GM13977 (cell line): ENCODE results near the gene GPBAR1.

Source experiments
- DNase-seq: peaks from one replicate; pipeline ENCODE4 v3.0.0; 2012; ENCODE audit warnings: low spot score
- in situ Hi-C: fragments of 300-500 bp; cut with MboI; formaldehyde crosslinking; loops from one replicate; pipeline ENCODE4 v1.12.0; 2022; ENCODE audit warnings: low sequenced_read_pairs, low pct_unique_long_range_greater_than_20kb, mixed read lengths, inconsistent platforms; ENCODE audit not compliant: unreplicated experiment
- TF ChIP-seq, protein P1 (sequence below): IDR thresholded peaks from 2 replicates; pipeline ENCODE4 v1.5.1; 2012; ENCODE audit warnings: mild to moderate bottlenecking, control low read depth; ENCODE audit not compliant: insufficient read depth; ENCODE audit errors: extremely low read depth, missing control alignments

Gene GPBAR1

DNA sequence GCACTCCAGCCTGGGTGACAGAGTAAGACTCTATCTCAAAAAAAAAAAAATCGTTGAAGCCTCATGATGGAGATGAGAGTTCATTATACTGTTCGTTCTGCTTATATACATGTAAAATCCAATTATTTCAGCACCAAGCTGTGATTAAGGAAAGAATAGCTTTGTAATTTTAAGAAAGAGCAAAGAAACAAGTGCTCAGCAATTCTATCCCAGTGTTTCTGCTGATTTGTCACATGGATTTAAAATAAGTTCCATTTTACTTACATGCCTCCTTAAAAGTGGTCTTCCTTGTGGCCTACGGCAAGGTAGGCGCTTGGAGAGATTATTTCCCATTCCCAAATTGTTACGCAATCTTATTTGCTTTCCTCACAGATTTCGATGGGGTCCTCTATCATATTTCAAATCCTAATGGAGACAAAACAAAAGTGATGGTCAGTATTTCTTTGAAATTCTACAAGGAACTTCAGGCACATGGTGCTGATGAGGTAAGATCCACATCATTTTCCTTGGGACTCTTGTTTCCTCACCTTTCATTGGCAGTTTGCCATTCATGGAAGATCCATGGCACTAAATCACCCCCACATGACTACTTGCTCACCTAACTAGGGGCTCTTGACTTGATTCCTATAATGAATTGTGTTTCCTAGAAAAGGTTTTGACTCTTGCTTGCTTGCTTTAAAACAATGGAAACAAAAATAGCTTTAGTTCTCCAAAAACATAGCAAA lies 32.3 kb upstream of the GPBAR1 start:
- in situ Hi-C loops, result no loop called here
- TF ChIP-seq, protein P1, sequence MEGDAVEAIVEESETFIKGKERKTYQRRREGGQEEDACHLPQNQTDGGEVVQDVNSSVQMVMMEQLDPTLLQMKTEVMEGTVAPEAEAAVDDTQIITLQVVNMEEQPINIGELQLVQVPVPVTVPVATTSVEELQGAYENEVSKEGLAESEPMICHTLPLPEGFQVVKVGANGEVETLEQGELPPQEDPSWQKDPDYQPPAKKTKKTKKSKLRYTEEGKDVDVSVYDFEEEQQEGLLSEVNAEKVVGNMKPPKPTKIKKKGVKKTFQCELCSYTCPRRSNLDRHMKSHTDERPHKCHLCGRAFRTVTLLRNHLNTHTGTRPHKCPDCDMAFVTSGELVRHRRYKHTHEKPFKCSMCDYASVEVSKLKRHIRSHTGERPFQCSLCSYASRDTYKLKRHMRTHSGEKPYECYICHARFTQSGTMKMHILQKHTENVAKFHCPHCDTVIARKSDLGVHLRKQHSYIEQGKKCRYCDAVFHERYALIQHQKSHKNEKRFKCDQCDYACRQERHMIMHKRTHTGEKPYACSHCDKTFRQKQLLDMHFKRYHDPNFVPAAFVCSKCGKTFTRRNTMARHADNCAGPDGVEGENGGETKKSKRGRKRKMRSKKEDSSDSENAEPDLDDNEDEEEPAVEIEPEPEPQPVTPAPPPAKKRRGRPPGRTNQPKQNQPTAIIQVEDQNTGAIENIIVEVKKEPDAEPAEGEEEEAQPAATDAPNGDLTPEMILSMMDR, result no peak

GRCh38 chr2:218229239-218229638 lies 31.6 kb upstream of the GPBAR1 start:
- TF ChIP-seq, protein P1, result no peak
- DNase-seq, result peak; percentile 75

More for the DNA sequence above, 32.3 kb upstream of the GPBAR1 start:
- DNase-seq, result no peak

GRCh38 chr2:218229851-218230250 lies 31.0 kb upstream of the GPBAR1 start:
- TF ChIP-seq, protein P1, result no peak
- DNase-seq, result no peak
- in situ Hi-C loops, result no loop called here

More at GRCh38 chr2:218229239-218229638, 31.6 kb upstream of the GPBAR1 start:
- in situ Hi-C loops, result no loop called here

- DNase-seq, result no peak
- in situ Hi-C loops, result no loop called here
- TF ChIP-seq, protein P1, result peak; percentile 8
These were observed 29.9 kb upstream of the GPBAR1 start for GRCh38 chr2:218230882-218231281.

- TF ChIP-seq, protein P1, result no peak
- no peak for DNase-seq
- in situ Hi-C loops, result no loop called here
These were observed 27.3 kb upstream of the GPBAR1 start for GRCh38 chr2:218233543-218233942.

DNA sequence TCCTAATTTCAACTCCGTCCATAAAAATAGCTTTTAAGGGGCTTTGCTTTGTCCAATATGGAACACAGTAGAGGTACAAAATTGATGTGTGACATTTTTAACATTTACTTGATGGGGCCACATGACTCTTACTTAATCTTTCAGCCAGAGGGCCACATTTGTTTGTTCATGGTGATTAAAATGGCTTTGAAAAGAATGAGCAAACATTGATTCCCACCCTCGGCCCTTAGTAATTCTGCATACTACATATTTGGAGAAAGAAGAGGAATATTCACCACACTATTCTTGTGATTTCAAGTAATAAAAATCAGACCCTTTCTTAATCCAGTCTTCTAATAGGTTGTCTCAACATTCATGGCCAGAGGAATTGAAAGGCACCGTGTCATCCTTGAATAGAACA lies 26.3 kb upstream of the GPBAR1 start:
- TF ChIP-seq, protein P1, result no peak
- in situ Hi-C loops, result no loop called here
- DNase-seq, result no peak
